K562 (cell line): ENCODE results near the gene YPEL1. TPM values are rescaled to one million over a fixed set of nuclear protein-coding genes. Genes with fewer than 3 reads are reported as not detected.

Experiments used
- ATAC-seq: fragments of 200-7000 bp; cut with Tn5 transposase; 3 replicates; pipeline ENCODE4 v1.9.1; 2020; ENCODE audit warnings: moderate library complexity
- BruUV-seq: library from RNA; stranded (reverse); fragments of 400-500 nt; replicated peaks from 2 replicates; lab custom pipeline; 2021; lab: Mats Ljungman, UMichigan
- CTCF ChIA-PET: fragments of 300-600 bp; formaldehyde crosslinking; extraction: SDS; loops from one replicate; lab custom pipeline; 2021; ENCODE audit warnings: low intra/inter-chr PET ratio; lab: Yijun Ruan, JAX
- POLR2A ChIA-PET: fragments of 300-600, 350-650 bp; sonication (Branson Sonifier 250); formaldehyde crosslinking; extraction: SDS; loops from one replicate; lab custom pipeline; 2021; ENCODE audit warnings: antibody characterized with exemption, inconsistent platforms; lab: Yijun Ruan, JAX
- DNase-seq, 4 experiments: peaks; one replicate each; pipeline versions ENCODE4 v3.0.0 to v3.0.0-alpha.2; 2011 to 2018; ENCODE audit warnings: low spot score in 3 of 4, mixed read lengths in 3 of 4; ENCODE audit errors: extremely low read depth in 1 of 4
- FAIRE-seq: peaks from 2 replicates; lab custom pipeline; 2011; peaks lifted over from hg19 to GRCh38; lab: Jason Lieb, UNC
- H2AFZ ChIP-seq: 2 replicates; pipeline ENCODE4 v1.6.0; 2011; ENCODE audit warnings: low read depth, low read length, control low read depth, inconsistent platforms
- H3K27ac ChIP-seq: fragments of 200-600 bp; 3 replicates; pipeline ENCODE4 v1.8.0; 2011; ENCODE audit warnings: low read depth, mild to moderate bottlenecking, control low read depth, inconsistent platforms, low read length, moderate library complexity, mixed read lengths; ENCODE audit errors: extremely low read depth
- H3K27me3 ChIP-seq, 2 experiments: fragments of 300-600 bp in 1 of 2; 2 replicates in 1 of 2; 3 replicates in 1 of 2; pipeline versions ENCODE4 v1.6.0 to v1.8.0; 2011; ENCODE audit warnings: inconsistent platforms in 2 of 2, low read length in 2 of 2, mild to moderate bottlenecking in 1 of 2, mixed read lengths in 1 of 2, moderate library complexity in 1 of 2; ENCODE audit not compliant: control insufficient read depth in 2 of 2, insufficient read depth in 2 of 2
- H3K36me3 ChIP-seq: fragments of 300-600 bp; 3 replicates; pipeline ENCODE4 v1.8.0; 2011; ENCODE audit warnings: mild to moderate bottlenecking, low read length, inconsistent platforms; ENCODE audit not compliant: control insufficient read depth, insufficient read depth
- H3K4me1 ChIP-seq, 2 experiments: fragments of 200-600 bp in 1 of 2; replicated peaks in 1 of 2; 2 replicates in 1 of 2; 3 replicates in 1 of 2; pipeline versions ENCODE4 v1.5.1 to v1.8.0; 2011; ENCODE audit warnings: inconsistent platforms in 2 of 2, low read length in 2 of 2, mild to moderate bottlenecking in 1 of 2, mixed read lengths in 1 of 2, moderate library complexity in 1 of 2; ENCODE audit not compliant: control insufficient read depth in 2 of 2, insufficient read depth in 2 of 2
- H3K4me2 ChIP-seq: 2 replicates; pipeline ENCODE4 v1.6.1; 2011; ENCODE audit warnings: low read length, control low read depth, inconsistent platforms, mixed read lengths; ENCODE audit not compliant: insufficient read depth
- H3K4me3 ChIP-seq: fragments of 200-600 bp; sonication (generic), shearing (Covaris generic); 2 replicates; pipeline ENCODE4 v1.5.1; 2016; ENCODE audit warnings: control low read depth, inconsistent platforms
- H3K79me2 ChIP-seq: fragments of 200-600 bp; 3 replicates; pipeline ENCODE4 v1.8.0; 2011; ENCODE audit warnings: low read length, inconsistent platforms; ENCODE audit not compliant: control insufficient read depth, insufficient read depth
- H3K9ac ChIP-seq, 2 experiments: 2 replicates each; pipeline versions ENCODE4 v1.6.0 to v1.6.1; 2011; ENCODE audit warnings: low read depth in 2 of 2, low read length in 2 of 2, control low read depth in 1 of 2, inconsistent platforms in 1 of 2, mild to moderate bottlenecking in 1 of 2, mixed read lengths in 1 of 2; ENCODE audit not compliant: insufficient read depth in 1 of 2
- H3K9me1 ChIP-seq: one replicate; pipeline ENCODE4 v1.6.0; 2011; ENCODE audit warnings: inconsistent platforms, mild to moderate bottlenecking, low read length, moderate library complexity; ENCODE audit not compliant: control insufficient read depth, insufficient read depth
- H3K9me3 ChIP-seq: replicated peaks from 2 replicates; pipeline ENCODE4 v1.5.1; 2011; ENCODE audit warnings: low read depth, low read length, inconsistent platforms; ENCODE audit not compliant: control insufficient read depth, insufficient read depth
- H4K20me1 ChIP-seq: replicated peaks from 2 replicates; pipeline ENCODE4 v1.6.1; 2011; ENCODE audit warnings: low read length, inconsistent platforms, mixed read lengths; ENCODE audit not compliant: control insufficient read depth, insufficient read depth
- MLX ChIP-seq, 2 experiments: fragments of 450-650 bp in 1 of 2; sonication (generic) in 1 of 2; formaldehyde crosslinking; conservative IDR thresholded peaks; 2 replicates each; pipeline versions ENCODE4 v1.4.0 to v1.8.1; 2020 to 2022; ENCODE audit warnings: mild to moderate bottlenecking in 1 of 2, missing genetic modification reagents in 1 of 2
- WGBS: fragments of 100-300 bp; shearing (Covaris generic); methylation state at CpG from one replicate; pipeline ENCODE4 v1.1.6; 2016; ENCODE audit warnings: low coverage, mixed read lengths; ENCODE audit not compliant: insufficient coverage; ENCODE audit errors: missing lambda C conversion rate; 5-methylcytosine and 5-hydroxymethylcytosine counted together
- in situ Hi-C: fragments of 300-500 bp; cut with MboI; formaldehyde crosslinking; loops from 4 replicates; pipeline ENCODE4 v1.15.0; 2018; ENCODE audit warnings: inconsistent platforms, mixed read lengths
- intact Hi-C: fragments of 100-400 bp; cut with micrococcal nuclease; formaldehyde crosslinking; loops from 2 replicates; pipeline ENCODE4 v1.14.2; 2022
- polyA plus RNA-seq, 8 experiments: library from polyadenylated mRNA; depleted of rRNA in 4 of 8; stranded (reverse) in 5 of 8; unstranded in 3 of 8; fragments of >200 nt; fragmentation: Nextera tagmentation in 2 of 8; fragmentation: Illumina TruSeq in 1 of 8; extraction: Ambion mirVana in 2 of 8; extraction: Trizol in 1 of 8; gene quantifications; 2 replicates each; pipeline versions ENCODE4 v1.2.1 to v1.2.3, GENCODE V29; 2011 to 2014; ENCODE audit warnings: inconsistent platforms in 1 of 8, missing spikeins in 1 of 8
- total RNA-seq, 7 experiments: library from RNA; depleted of rRNA in 6 of 7; stranded (reverse); fragments of >200 nt in 6 of 7; fragmentation: Illumina TruSeq in 2 of 7; extraction: Trizol in 2 of 7; gene quantifications; 2 replicates each; pipeline versions ENCODE4 v1.2.1 to v1.2.3, GENCODE V29; 2011 to 2021; ENCODE audit warnings: low replicate concordance in 1 of 7
- TF ChIP-seq, protein P1 (sequence below): fragments of 450-650 bp; IDR thresholded peaks from 2 replicates; pipeline ENCODE4 v1.6.1; 2016; ENCODE audit warnings: antibody characterized with exemption

Gene YPEL1
- total and polyA plus RNA-seq, 9 of the 15 experiments (the other 6 are each of a cell fraction or from before 2014, with no cell fraction given), result 0.07 to 2.2 (median 0.46) TPM

DNA sequence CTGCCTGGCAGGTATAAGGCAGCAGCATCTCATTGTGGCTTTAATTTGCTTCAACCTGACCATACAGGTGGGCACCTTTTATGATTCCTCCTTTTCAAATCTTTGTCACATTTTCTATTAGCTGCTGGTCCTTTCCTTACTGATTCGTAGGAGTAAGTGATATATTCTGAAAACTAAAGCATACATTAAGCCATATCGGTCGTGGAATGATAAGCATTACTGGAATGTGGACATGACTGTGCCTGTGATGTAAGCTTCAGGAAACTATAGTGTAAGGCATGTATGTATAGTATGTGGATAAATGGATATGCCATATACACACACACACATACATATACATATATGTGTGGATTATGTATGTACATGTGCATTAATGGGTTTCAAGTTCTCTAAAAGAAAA, 20.8 kb downstream of the YPEL1 start:
- TF ChIP-seq MLX (CRISPR knock-in tag; conservative IDR thresholded peaks at IDR 0.05), result 0 out of 4 replicates have a peak, but pooled peaks of 1 of the 2 experiments have one; percentile 31
- TF ChIP-seq, protein P1, sequence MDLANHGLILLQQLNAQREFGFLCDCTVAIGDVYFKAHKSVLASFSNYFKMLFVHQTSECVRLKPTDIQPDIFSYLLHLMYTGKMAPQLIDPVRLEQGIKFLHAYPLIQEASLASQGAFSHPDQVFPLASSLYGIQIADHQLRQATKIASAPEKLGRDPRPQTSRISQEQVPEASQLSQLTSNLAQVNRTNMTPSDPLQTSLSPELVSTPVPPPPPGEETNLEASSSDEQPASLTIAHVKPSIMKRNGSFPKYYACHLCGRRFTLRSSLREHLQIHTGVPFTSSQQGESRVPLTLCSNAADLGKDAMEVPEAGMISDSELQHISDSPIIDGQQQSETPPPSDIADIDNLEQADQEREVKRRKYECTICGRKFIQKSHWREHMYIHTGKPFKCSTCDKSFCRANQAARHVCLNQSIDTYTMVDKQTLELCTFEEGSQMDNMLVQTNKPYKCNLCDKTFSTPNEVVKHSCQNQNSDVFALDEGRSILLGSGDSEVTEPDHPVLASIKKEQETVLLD, result no peak
- TF ChIP-seq, all 486 proteins: peak for 1
- in situ Hi-C loops (loop anchor here (5.0 kb wide), 2 partner anchors 233 to 1017 kb away; no protein-coding TSS in a partner anchor), intact Hi-C loops (loop anchor here (5.0 kb wide), 6 partner anchors 63 to 488 kb away; no protein-coding TSS in a partner anchor)
- Histone ChIP-seq H3K9me3 (no peaks in the 10 kb centered on the region), H2AFZ (no peak overlapping the region), H3K4me1 (peaks cover 9 to 14% of the 10 kb centered on the region in 2 experiments; a peak in 4 of 5 replicates), H3K79me2 (no peaks in the 10 kb centered on the region), H3K27ac (no peak overlapping the region), H3K27me3 (peaks cover 45 to 68% of the 10 kb centered on the region in 2 experiments), H4K20me1 (peaks cover 37% of the 10 kb centered on the region), H3K4me3 (no peak overlapping the region), H3K36me3 (no peaks in the 10 kb centered on the region), H3K4me2 (no peak overlapping the region), H3K9ac (peak overlapping the region in 1 of 2 experiments; percentile 77; a peak in 1 of 4 replicates), H3K9me1 (no peaks in the 10 kb centered on the region)
- no TSS peak for BruUV-seq
- DNase-seq (peak in 1 of 4 experiments; percentile 40), ATAC-seq (no peak), FAIRE-seq (no peak)
- ChIA-PET POLR2A (interaction anchor here (1.0 to 2.6 kb wide), 2 partner anchors 224 to 225 kb away, joined by 3 to 12 read pairs; no protein-coding TSS in a partner anchor), CTCF (interaction anchor here (3.4 to 12.1 kb wide), 5 partner anchors 12 to 238 kb away, joined by 25 to 609 read pairs (median 42); partner anchors contain the start of gene PPM1F)
- under 1% methylated on average over 3 of the region's 3 CpGs for WGBS
